DND-41 (cell line): ENCODE measurements around the gene PTPRN2.

Source experiments
- ATAC-seq: fragments of 200-7000 bp; cut with Tn5 transposase; 3 replicates; pipeline ENCODE4 v1.9.1; 2021; ENCODE audit warnings: low read depth; ENCODE audit not compliant: insufficient read depth
- DNase-seq: peaks from one replicate; pipeline ENCODE4 v3.0.0-alpha.2; 2020
- H2AFZ ChIP-seq: 2 replicates; pipeline ENCODE4 v1.6.0; 2012; ENCODE audit warnings: low read depth, low read length
- H3K27ac ChIP-seq: 2 replicates; pipeline ENCODE4 v1.5.1; 2012; ENCODE audit warnings: low read length, inconsistent platforms
- H3K27me3 ChIP-seq: fragments of 200-600 bp; sonication (generic); 2 replicates; pipeline ENCODE4 v1.6.0; 2012; ENCODE audit warnings: low read length, mild to moderate bottlenecking, inconsistent platforms; ENCODE audit not compliant: insufficient read depth, poor library complexity
- H3K36me3 ChIP-seq: 2 replicates; pipeline ENCODE4 v1.5.1; 2012; ENCODE audit warnings: low read length, inconsistent platforms; ENCODE audit not compliant: insufficient read depth
- H3K4me1 ChIP-seq: 2 replicates; pipeline ENCODE4 v1.5.1; 2012; ENCODE audit warnings: mild to moderate bottlenecking, low read length; ENCODE audit not compliant: insufficient read depth
- H3K4me2 ChIP-seq: 2 replicates; pipeline ENCODE4 v1.6.0; 2012; ENCODE audit warnings: mild to moderate bottlenecking, moderate library complexity, low read length, inconsistent platforms; ENCODE audit not compliant: insufficient read depth
- H3K4me3 ChIP-seq, 2 experiments: fragments of 200-600 bp in 1 of 2; shearing (Covaris generic) in 1 of 2; 2 replicates each; pipeline ENCODE4 v1.5.1; 2012 to 2016; ENCODE audit warnings: inconsistent platforms in 2 of 2, low read length in 2 of 2, mild to moderate bottlenecking in 2 of 2, low read depth in 1 of 2, moderate library complexity in 1 of 2
- H3K79me2 ChIP-seq: 2 replicates; pipeline ENCODE4 v1.6.0; 2012; ENCODE audit warnings: low read length, inconsistent platforms; ENCODE audit not compliant: insufficient read depth
- H3K9ac ChIP-seq: 2 replicates; pipeline ENCODE4 v1.6.0; 2012; ENCODE audit warnings: low read depth, mild to moderate bottlenecking, inconsistent platforms, low read length, moderate library complexity
- H3K9me3 ChIP-seq: 2 replicates; pipeline ENCODE4 v1.5.1; 2012; ENCODE audit warnings: low read length, moderate library complexity, mild to moderate bottlenecking, inconsistent platforms; ENCODE audit not compliant: insufficient read depth, severe bottlenecking
- H4K20me1 ChIP-seq: 2 replicates; pipeline ENCODE4 v1.6.0; 2012; ENCODE audit warnings: low read length; ENCODE audit not compliant: insufficient read depth
- EZH2 ChIP-seq: IDR thresholded peaks from 3 replicates; pipeline ENCODE4 v1.6.1; 2012; ENCODE audit warnings: borderline replicate concordance, low read depth, mild to moderate bottlenecking, moderate library complexity, low read length, inconsistent platforms; ENCODE audit not compliant: severe bottlenecking
- TF ChIP-seq, protein P1 (sequence below): IDR thresholded peaks from 2 replicates; pipeline ENCODE4 v1.5.1; 2012; ENCODE audit warnings: borderline replicate concordance, low read length, moderate library complexity, mild to moderate bottlenecking; ENCODE audit not compliant: poor library complexity, severe bottlenecking; ENCODE audit errors: extremely low read depth

Gene PTPRN2

GRCh38 chr7:158106272-158106671 is 481.4 kb downstream of the PTPRN2 start:
- H3K9me3 ChIP-seq: no peaks in the 10 kb centered on the region

DNA sequence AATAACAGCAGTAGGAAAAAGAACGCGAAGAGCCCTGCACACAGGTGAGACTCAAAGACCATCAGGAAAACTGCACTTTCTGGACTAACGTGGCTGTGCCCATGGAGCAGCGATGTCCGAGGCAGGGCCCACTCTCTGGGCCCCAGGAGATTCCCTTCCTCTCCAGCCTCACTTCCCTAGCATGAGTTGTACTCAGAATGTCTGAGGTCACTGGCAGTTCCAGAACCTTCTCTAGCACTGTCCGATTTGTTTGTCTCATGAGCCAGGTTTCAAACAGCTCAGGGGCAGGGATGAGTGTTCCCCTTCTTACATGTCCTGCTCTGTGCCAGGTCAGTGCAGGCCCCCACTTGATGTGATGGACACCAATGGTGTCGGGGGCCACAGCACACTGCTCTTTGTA is 484.2 kb downstream of the PTPRN2 start:
- H3K36me3 ChIP-seq: no peaks in the 10 kb centered on the region
- no peaks in the 10 kb centered on the region for H3K9me3 ChIP-seq
- no peak overlapping the region for H3K9ac ChIP-seq
- ATAC-seq (no peak), DNase-seq (no peak)
- no peak overlapping the region for H2AFZ ChIP-seq
- H3K4me1 ChIP-seq: no peaks in the 10 kb centered on the region
- no peak overlapping the region for H3K4me2 ChIP-seq
- no peak overlapping the region for H3K4me3 ChIP-seq
- TF ChIP-seq, protein P1, sequence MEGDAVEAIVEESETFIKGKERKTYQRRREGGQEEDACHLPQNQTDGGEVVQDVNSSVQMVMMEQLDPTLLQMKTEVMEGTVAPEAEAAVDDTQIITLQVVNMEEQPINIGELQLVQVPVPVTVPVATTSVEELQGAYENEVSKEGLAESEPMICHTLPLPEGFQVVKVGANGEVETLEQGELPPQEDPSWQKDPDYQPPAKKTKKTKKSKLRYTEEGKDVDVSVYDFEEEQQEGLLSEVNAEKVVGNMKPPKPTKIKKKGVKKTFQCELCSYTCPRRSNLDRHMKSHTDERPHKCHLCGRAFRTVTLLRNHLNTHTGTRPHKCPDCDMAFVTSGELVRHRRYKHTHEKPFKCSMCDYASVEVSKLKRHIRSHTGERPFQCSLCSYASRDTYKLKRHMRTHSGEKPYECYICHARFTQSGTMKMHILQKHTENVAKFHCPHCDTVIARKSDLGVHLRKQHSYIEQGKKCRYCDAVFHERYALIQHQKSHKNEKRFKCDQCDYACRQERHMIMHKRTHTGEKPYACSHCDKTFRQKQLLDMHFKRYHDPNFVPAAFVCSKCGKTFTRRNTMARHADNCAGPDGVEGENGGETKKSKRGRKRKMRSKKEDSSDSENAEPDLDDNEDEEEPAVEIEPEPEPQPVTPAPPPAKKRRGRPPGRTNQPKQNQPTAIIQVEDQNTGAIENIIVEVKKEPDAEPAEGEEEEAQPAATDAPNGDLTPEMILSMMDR: no peak
- no peak for TF ChIP-seq EZH2
- no peaks in the 10 kb centered on the region for H3K79me2 ChIP-seq
- no peaks in the 10 kb centered on the region for H3K27me3 ChIP-seq
- no peak overlapping the region for H3K27ac ChIP-seq
- H4K20me1 ChIP-seq: no peaks in the 10 kb centered on the region

More at GRCh38 chr7:158106272-158106671, 481.4 kb downstream of the PTPRN2 start:
- Histone ChIP-seq H3K9ac (no peak overlapping the region), H3K36me3 (no peaks in the 10 kb centered on the region), H2AFZ (no peak overlapping the region), H3K4me2 (no peak overlapping the region), H3K27ac (no peak overlapping the region), H3K4me1 (no peaks in the 10 kb centered on the region), H3K4me3 (no peak overlapping the region), H3K27me3 (no peaks in the 10 kb centered on the region), H4K20me1 (no peaks in the 10 kb centered on the region), H3K79me2 (no peaks in the 10 kb centered on the region)
- TF ChIP-seq, protein P1: no peak
- no peak for TF ChIP-seq EZH2
- no peak for DNase-seq
- no peak for ATAC-seq

- H2AFZ ChIP-seq: no peak overlapping the region
- H3K4me1 ChIP-seq: no peaks in the 10 kb centered on the region
- no peaks in the 10 kb centered on the region for H3K36me3 ChIP-seq
- H3K9ac ChIP-seq: no peak overlapping the region
- no peak for TF ChIP-seq EZH2
- TF ChIP-seq, protein P1: no peak
- DNase-seq: no peak
- no peaks in the 10 kb centered on the region for H4K20me1 ChIP-seq
- H3K79me2 ChIP-seq: no peaks in the 10 kb centered on the region
- no peak overlapping the region for H3K4me3 ChIP-seq
- H3K27me3 ChIP-seq: no peaks in the 10 kb centered on the region
- H3K27ac ChIP-seq: no peak overlapping the region
- no peak overlapping the region for H3K4me2 ChIP-seq
- no peak for ATAC-seq
- H3K9me3 ChIP-seq: no peaks in the 10 kb centered on the region
Observed at GRCh38 chr7:158102897-158103296, 484.7 kb downstream of the PTPRN2 start.

- no peaks in the 10 kb centered on the region for H4K20me1 ChIP-seq
- H3K27me3 ChIP-seq: no peaks in the 10 kb centered on the region
- H3K4me2 ChIP-seq: no peak overlapping the region
- H3K27ac ChIP-seq: no peak overlapping the region
- no peak for DNase-seq
- H3K4me1 ChIP-seq: no peaks in the 10 kb centered on the region
- H2AFZ ChIP-seq: no peak overlapping the region
- TF ChIP-seq, protein P1: no peak
- TF ChIP-seq EZH2: no peak
- no peaks in the 10 kb centered on the region for H3K9me3 ChIP-seq
- no peak overlapping the region for H3K9ac ChIP-seq
- no peak overlapping the region for H3K4me3 ChIP-seq
- ATAC-seq: no peak
- H3K79me2 ChIP-seq: no peaks in the 10 kb centered on the region
- no peaks in the 10 kb centered on the region for H3K36me3 ChIP-seq
Observed at GRCh38 chr7:158101821-158102450, 485.7 kb downstream of the PTPRN2 start.
